HG03575 (cell line): ENCODE results near the gene REEP1.
A peak's percentile ranks its signal among the peaks of the same experiment; 100 is the strongest.
"Not testable (repeated sequence)": the region's sequence is repeated elsewhere in the genome, so short reads cannot be mapped to it uniquely, and the experiment has no call there.

Source experiments
- ATAC-seq: cut with Tn5 transposase; IDR thresholded peaks from one replicate; pipeline ENCODE4 v1.9.1; 2021; ENCODE audit not compliant: unreplicated experiment, insufficient number of reproducible peaks, low FRiP score; ENCODE audit errors: extremely low read depth

The REEP1 gene

DNA sequence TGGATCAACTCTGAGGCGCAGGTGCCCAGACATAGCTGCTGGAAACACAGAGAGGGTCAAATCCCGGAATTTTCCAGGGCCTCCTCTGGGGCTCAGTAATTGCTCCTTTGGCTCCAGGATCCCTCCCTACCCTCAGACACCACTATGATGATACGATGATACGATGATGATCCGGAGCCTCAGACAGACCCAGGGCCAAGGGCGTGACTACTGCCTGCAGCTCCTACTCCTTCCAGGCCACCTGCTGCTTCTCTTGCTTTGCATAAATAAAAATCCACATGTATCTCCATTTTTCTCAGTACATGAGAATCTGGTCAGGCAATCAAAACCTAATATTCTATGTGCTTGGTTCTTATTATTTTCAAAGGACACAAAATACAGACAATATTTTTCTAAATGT lies 104.5 kb downstream of the REEP1 start:
- no peak for ATAC-seq

GRCh38 chr2:86232373-86232784 lies 105.0 kb downstream of the REEP1 start:
- ATAC-seq, result no peak

DNA sequence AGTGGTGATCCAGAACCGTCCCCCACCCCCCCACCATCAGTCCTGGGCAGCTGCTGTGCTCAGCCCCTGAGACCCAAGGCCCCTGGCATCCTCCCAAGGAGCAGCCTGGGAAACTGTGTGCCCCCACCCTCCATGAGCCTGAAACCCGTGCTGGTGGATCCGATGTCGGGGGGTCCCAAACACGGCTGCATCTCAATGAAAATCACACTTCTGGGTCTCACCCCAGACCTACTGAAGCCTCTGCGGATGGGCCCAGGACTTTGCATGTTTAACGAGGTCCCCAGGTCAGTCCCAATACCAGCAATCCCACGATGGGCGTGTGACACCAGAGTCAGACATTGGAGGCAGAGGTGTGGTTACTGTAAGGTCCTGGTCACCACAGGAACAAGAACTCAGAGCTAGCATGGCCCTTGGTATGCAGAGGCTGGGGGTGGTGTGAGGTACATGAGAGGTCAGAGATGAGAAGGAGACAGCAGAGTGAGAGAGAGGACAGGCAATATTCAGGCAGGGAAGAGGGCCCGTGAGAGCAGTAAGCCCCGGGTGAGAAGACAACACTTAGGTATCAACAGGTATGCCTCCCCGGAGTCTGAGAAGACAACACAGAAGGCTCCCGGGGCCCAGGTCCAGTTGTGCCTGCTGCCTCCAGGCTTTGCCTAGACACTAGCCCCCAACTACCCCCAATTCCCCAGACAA lies 105.6 kb downstream of the REEP1 start:
- no peak for ATAC-seq

- ATAC-seq, result no peak
These were observed 106.5 kb downstream of the REEP1 start for GRCh38 chr2:86230961-86231360.

GRCh38 chr2:86229221-86229620 lies 108.2 kb downstream of the REEP1 start:
- no peak for ATAC-seq

DNA sequence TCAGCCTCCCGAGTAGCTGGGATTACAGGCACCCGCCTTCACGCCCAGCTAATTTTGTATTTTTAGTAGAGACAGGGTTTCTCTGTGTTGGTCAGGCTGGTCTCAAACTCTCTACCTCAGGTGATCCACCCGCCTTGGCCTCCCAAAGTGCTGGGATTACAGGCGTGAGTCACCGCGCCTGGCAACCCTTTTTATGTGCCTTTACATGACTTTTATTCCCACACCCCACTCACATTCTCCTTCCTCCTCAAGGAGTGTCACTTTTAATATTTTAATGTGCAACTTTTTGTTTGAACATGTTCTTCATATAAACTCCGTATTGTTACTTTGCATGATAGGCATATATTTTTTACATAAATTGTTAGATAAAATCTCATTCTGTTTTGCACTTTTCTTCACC lies 108.9 kb downstream of the REEP1 start:
- not testable (repeated sequence) for ATAC-seq

DNA sequence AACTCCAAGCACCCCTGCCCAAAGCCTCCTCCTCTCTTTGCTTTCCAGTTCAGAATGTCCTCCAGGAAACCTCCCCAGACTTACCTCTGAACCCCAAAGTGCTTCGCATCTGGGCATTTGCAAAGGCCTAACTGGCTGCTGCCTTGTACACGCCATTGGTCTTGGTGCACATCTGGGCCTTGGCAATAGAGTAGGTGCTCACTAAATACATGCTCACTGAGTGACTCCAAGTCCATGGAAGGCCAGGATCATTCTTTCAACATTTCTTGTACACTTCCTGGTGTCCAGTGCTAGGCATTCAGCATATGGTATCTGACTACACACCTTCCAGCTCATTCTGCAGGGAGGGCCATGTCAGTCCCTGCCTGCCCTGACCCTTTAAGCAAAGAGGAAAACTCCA lies 109.7 kb downstream of the REEP1 start:
- no peak for ATAC-seq

DNA sequence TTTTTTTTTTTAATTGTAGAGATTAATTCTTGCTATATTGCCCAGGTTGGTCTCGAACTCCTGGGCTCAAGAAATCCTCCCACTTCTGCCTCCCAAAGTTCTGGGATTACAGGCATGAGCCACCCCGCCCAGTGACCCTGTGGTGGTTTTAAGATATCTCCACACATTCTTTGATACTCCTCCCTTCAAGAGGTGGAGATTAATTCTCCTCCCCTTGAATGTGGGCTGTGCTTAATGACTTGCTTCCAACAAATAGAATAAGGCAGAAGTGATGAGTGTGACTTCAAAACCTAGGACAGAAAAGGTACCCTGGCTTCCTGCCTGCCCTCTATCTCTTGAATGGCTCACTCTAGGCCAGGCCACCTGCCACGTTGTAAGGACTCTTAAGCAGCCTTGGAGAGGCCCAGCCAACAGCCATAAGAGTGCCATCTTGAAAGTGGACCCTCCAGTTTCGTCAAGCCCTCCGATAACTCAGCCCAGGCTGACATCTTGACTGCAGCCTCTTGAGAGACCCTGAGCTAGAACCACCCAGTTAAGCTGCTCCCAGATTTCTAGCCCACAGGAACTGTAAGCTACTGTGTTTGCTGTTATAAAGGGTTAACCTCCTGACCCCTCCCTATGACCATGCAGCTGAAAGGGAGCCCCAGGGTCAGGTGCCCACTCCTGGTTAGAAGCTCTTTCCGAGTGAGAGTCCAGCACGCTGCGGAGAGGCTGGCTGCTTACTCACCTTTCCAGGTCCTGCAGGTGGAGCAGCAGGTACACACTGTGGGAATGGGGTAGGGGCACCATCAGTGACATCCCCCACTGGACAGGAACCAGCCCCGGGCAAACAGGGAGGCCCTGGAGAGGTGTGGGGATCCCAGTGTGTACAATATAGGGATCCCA lies 110.5 kb downstream of the REEP1 start:
- ATAC-seq, result no peak

DNA sequence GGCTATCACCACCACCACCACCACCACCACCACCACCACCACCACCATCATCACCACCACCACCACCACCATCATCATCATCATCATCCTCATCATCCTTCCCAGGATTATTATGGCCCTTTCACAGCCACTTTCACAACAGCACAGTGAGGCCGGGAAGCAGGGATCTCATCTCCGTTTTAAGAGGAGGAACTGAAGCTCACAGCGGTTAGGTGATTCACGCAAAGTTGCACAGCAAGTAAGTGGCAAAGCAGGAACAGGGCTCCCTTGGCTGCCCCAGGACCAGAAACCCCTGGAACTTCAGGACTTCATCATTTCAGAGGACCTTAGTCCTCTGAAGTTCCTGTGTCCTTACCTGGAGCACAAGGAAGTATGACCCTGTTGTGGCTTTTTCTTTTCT lies 111.4 kb downstream of the REEP1 start:
- no peak for ATAC-seq

GRCh38 chr2:86225581-86225980 lies 111.8 kb downstream of the REEP1 start:
- peak; percentile 52 for ATAC-seq

GRCh38 chr2:86224645-86225355 lies 112.6 kb downstream of the REEP1 start:
- no peak for ATAC-seq

GRCh38 chr2:86223927-86224560 lies 113.4 kb downstream of the REEP1 start:
- no peak for ATAC-seq

DNA sequence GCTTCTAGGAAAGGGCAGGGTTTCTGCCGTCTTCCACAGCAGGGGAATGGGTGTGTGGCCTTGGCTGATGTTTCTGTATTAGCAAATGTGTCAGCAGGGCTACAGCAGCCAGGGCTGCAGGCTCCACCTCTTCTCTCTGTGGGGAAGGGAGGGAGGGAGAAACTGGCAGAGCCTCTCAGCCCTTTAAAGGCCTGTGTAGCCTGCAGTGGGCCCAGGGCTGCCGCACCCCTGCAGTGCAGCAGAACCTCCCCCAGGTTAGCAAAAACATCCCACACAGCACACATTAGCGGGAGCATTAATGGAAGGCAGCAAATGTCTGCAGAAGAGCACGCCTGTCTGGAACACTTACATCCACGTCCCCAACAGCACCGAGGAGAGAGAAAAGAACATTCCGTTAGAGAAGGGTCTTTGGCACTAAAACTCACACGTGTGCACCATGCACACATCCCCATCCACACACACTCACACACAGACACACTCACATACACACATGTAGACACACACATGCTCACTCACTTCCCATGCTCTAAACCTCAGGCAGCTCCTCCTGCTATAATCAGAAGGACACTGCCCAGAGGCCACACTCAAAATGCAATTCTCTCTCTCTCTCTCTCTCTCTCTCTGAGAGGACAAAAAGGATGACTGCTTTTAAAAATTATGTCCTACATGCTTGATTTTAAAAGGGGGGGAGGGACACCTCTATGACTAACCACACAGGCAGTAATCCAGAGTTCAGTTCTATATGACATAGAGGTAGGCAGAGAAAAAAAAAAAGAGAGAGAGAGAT lies 114.1 kb downstream of the REEP1 start:
- no peak for ATAC-seq

- ATAC-seq, result no peak
These were observed 116.3 kb downstream of the REEP1 start for GRCh38 chr2:86221066-86221684.

DNA sequence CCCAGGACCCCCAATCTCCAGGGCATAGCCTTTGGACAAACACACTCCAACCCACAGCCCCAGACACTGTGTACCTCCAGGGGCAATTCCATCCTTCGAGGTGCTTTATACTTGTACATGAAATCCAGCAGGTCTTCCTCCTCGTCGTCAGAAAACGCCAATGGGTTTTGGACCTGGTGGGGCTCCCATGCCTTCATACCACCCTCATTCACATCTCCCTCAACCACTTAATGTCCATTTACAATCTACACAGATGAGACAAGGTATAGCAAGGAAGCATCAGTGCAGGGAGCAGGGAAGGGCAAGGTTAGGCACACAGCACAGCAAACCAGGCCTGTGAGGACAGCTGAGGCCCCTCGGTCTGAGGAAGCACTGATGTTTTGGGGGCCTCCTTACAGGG lies 117.5 kb downstream of the REEP1 start:
- no peak for ATAC-seq

DNA sequence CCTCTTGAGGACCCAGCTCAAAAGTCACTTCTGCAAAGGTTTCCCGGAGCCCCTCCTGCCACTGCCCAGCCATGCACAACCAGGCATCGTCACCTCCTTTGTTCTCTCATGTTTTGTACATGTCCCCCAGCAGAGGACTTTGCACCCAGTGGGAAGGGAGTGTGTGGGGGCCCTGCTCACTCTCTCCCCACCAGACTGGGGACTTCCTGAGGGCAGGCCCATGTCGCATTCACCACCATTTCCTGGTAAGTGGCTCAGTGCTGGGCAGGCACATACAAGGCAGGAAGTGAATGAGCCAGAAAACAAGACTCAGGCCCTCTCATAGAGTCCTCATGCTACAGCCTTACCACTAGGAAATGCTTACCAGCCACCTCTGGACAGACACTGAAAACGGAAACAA lies 119.3 kb downstream of the REEP1 start:
- ATAC-seq, result no peak

DNA sequence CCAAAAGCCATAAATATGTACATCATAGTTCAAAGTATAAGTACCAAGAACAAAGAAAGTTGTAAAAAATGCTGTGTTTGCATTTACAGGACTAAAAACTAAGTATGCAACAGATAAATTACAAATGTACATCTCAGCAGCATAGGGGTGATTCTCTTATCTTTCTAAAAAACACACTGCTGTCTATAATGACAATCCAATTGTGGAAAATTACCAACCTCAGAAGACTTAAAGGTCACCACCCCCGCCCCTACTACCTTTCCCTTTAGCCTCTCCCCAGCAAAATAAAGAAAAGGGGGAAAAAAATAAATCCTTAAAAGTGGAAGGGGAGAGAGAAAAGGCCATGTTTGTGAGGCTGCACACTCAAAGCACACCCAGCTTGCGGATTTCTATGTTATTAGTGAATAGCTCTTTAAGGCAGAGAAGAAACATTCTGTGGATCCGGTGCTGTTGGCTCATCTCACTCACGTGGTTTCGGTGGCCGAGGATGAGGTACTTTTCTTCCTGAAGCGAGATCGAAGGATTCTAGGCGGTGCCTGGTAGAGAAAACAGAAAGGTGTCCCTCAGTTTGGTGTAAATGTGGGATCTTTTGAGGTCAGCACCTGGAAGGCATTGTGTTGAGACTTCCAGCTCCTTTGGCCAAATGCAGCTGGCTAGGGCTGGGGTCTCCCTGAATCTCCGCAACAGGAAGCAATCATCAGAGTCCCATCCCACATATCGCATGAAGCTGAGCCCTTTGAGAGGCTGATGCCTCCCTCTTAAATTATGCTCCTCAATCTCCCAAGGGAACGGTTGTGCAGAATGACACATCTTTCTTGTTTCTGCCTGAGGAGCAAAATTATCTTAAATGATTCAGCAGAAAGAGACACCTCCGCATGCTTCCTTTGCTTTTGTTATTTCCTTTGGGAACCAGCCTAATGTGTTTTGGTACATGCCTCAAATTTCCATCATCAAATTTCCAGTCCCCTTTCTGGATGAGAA lies 120.6 kb downstream of the REEP1 start:
- ATAC-seq, result no peak
